Midbrain (tissue), 1 donor: ENCODE results near the gene NUAK2.
"Not testable (repeated sequence)": the region's sequence is repeated elsewhere in the genome, so short reads cannot be mapped to it uniquely, and the experiment has no call there.

Source experiments
- DNase-seq: peaks from one replicate; lab custom pipeline; 2025; lab: John Stamatoyannopoulos, UW

Gene NUAK2

DNA sequence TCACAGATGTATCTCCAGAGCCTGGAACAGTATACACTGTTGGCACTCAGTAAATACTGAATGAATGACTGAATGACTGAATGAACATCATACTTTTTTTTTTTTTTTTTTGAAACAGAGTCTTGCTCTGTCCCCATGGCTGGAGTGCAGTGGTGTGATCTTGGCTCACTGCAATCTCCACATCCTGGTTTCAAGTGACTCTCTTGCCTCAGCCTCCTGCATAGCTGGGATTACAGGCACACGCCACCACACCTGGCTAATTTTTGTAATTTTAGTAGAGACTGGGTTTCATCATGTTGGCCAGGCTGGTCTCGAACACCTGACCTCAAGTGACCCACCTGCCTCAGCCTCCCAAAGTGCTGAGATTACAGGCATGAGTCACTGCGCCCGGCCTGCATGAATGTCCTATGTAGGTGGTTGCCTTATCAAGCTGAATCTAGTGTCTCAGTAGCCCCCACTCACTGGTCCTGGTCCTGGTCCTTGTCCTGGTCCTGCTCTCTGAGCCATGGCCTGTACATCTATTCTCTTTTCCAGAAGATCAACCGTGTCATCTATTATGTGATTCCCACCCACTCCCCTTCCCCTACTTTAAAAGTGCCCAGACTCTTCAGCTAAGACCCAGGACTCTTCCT lies 23.9 kb downstream of the NUAK2 start:
- DNase-seq: not testable (repeated sequence)

DNA sequence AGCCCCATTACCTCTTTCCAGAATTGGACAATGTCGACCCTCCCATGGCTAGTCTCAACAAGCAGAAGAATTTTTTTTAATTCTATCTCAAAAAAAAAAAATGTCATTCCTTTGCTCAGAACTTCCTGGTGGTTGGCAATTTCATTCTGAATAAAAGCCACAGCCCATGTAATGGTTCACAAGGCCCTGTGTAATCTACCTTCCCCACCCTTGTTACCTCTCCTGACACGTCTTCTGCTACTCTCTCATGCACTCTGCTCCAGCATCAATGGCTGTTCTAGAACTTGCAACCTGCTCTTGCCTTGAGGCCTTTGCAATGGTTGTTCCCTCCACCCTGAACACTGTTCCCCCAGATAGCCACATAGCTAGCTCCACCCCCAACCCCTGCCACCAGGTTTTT lies 25.4 kb downstream of the NUAK2 start:
- DNase-seq: no peak

GRCh38 chr1:205294934-205295333 lies 26.6 kb downstream of the NUAK2 start:
- no peak for DNase-seq

- no peak for DNase-seq
These were observed 27.2 kb downstream of the NUAK2 start for GRCh38 chr1:205294175-205294917.

DNA sequence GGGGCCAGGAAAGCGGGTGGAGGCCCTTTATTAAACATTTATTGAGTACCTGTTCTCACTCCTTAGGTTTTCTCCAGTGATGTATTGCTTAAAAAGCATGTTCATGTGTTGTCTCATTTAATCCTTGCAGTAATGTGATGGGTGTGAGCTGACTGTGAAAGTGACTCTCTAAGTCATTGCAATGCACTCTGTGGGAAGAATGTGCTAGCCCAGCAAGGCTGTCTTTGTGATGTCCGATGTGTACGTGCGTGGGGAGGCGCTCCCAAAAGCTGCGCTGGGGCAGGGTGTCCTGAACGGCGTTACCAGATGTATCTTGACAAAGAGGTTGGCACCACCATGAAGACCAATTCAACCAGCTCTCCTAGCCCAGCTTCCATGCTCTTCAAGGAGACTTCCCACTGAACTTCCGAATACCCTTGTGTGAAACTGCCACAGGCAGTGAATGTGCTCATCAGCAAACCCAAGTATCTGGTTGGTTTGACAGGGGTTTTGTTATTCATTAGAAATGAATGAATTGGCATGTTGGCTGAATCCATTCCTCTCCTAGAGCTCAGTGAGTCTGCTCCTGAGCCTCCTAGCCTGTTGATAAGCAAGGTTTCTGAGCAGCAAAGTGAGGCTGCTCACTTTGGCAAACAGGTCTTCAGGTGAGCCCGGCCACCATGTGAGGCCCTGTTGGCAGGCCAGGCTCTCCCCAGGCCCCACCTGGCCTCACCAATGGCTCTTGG lies 28.0 kb downstream of the NUAK2 start:
- DNase-seq: no peak

DNA sequence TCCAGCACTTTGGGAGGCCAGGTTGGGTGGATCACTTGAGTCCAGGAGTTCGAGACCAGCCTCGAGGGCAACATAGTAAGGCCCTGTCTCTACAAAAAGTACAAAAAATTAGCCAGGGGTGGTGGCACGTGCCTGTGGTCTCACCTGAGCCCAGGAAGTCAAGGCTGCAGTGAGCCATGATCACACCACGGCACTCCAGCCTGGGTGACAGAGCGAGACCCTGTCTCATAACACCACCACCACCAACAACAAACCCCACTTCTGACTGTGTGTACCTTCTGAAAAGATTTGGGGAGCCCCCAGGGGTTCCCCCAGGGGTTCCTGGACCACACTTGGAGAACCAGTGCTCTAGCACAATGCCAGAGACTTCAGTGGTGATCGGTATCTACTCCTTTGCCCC lies 29.9 kb downstream of the NUAK2 start:
- no peak for DNase-seq

- peak; percentile 57 for DNase-seq
These were observed 33.6 kb downstream of the NUAK2 start for GRCh38 chr1:205287767-205288559.

GRCh38 chr1:205287076-205287475 lies 34.5 kb downstream of the NUAK2 start:
- no peak for DNase-seq

- no peak for DNase-seq
These were observed 35.1 kb downstream of the NUAK2 start for GRCh38 chr1:205286335-205286950.

DNA sequence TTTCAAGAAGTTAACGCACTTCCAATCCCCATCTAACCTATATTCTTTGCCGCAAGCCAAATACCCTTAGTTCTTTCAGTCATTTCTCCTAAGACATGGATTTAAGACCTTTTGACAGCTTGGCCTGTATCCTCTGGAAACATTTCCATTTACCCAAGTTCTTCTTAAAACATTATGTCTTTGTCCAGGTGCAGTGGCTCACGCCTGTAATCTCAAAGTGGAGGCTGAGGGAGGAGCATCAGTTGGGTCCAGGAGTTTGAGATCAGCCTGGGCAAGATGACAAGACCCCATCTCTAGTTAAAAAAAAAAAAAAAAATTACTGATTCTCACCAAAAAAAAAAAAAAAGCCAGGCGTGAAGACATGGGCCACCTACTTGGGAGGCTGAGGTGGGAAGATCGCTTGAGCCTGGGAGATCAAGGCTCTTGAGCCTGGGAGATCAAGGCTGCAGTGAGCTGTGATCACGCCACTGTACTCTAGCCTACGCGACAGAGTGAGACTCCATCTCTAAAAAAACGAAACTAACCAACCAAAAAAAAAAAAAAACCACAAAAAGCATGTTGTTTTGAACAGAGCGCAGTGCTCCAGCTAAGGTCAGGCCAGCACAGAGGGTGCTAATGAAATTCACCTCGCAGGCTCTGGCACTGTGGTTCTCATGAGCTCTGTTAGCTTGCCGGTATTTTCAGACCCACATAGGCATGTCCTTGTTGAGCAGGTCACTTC lies 36.0 kb downstream of the NUAK2 start:
- no peak for DNase-seq

DNA sequence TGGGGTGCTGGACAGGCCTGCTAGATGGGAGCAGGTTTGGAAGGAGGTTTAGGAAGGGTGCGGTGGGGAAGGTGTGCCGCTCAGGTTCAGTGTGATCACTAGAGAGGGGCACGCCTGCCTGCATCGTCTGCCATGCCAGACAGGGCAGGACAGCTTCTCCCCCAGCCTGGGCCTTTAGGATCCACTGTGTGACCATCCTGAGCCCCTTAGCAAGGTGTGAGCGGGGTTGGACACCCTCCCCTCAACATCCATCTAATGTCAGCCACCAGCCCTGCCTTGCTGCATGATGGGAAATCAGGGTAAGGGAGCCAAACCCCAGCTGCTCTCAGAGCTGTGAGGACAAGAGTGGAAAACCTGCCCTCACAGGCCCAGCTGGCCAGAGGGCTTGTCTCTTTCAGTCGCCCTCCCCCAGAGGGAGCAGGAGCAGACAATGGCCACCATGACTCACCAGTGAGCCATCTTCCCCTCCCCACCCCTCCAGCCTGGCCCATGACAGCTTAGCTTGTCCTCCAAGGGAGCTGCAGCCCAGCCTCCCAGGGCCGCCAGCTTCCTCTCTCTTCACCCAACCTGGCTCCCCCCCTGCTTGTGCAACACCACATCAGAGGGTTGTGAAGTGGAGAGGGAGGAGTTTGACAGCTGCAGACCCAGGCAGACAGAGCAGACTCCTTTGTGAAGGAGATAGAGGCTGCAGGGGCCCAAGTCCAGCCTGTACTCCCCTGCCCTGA lies 37.0 kb downstream of the NUAK2 start:
- DNase-seq: peak; percentile 83

DNA sequence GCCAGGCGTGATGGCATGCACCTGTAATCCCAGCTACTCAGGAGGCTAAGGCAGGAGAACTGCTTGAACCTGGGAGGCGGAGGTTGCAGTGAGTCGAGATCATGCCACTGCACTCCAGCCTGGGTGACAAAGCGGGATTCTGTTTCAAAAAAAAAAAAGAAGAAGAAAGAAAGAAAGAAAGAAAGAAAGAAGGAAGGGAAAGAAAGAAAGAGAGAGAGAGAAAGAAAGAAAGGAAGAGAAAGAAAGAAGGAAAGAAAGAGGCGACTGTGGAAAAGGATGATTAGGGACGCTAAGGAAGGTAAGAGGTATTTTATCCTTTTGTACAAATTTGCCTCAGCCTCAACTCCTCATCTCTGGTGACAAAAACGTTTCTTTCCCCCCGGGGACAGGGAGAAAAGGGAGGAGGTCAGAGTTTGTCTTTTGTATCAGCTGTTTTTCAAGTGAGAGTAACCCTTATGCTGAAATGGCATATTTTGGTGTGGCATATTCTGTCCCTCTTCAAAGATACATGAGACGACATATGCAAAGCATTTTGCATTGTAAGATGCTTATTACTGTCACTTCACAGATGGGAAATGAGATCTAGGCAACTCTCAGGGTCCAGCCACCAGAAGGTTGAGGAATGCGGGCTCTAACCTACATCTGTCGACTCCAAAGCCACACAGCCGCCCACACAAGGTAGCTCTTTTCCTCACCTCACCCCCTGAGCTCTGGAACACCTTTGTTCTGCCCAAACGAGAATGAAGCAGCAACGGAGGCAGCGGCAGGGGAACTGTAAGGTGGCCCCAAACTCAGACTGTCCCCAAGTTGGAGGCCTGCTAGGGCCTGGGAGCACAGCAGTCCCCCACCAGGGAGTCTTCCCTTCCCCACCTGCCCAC lies 38.0 kb downstream of the NUAK2 start:
- no peak for DNase-seq

DNA sequence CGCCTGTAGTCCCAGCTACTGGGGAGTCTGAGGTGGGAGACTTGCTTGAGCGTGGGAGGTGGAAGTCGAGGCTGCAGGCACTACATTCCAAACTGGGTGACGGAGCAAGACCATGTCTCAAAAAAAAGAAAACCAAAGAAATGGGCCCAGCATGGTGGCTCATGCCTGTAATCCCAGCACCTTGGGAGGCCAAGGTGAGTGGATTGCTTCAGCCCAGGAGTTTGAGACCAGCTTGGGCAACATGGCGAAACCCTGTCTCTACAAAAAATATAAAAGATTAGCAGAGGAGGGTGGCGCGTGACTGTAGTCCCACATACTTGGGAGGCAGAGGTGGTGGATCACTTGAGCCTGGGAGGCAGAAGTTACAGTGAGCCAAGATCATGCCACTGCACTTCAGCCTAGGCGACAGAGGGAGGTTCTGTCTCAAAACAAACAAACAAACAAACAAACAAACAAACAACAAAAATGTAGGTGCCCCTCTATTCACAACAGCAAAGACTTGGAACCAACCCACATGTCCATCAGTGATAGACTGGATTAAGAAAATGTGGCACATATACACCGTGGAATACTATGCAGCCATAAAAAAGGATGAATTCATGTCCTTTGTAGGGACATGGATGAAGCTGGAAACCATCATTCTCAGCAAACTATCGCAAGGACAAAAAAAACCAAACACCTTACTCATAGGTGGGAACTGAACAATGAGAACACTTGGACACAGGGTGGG lies 40.7 kb downstream of the NUAK2 start:
- not testable (repeated sequence) for DNase-seq

GRCh38 chr1:205279986-205280385 lies 41.6 kb downstream of the NUAK2 start:
- no peak for DNase-seq

- DNase-seq: no peak
These were observed 44.9 kb downstream of the NUAK2 start for GRCh38 chr1:205276689-205277065.

DNA sequence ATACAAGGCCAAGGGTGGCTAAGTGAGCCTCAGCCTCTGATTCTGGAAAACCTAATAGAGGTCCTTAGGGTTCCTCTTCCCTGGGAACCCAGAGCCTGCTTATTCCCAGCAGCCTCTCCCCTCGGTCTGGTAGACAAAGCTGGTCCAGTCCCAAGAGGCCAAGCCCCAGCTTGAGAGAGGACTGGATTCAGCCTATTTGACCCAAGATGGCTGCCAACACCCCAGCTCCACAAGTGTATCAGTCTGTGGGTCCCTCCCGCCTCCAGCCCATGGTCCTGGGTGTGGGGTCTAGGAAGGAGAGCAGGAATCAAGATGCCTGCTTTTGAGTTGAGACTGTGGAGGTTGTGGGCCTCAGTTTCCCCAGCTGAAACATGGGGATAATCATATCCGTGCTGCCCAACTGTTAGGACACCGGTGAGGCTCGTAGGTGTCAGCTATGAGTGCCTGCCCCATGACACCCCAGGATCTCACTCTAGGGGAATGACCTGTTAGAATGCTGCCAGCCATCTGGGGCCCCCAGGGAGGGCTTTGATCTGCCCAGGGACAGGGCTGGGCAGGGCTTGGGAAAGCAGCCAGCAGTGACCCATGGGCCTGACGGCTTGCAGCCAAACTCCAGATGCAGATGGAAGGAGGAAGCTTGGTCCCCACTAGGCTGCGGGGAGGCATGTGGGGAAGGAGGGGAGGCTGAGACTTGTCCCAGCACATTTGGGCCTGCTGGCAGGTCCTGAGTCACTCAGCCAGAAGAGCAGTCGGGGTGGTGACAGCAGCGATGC lies 45.4 kb downstream of the NUAK2 start:
- no peak for DNase-seq

- no peak for DNase-seq
These were observed 46.4 kb downstream of the NUAK2 start for GRCh38 chr1:205275133-205275532.
